ENCODE data around the gene MRPL42.

Gene MRPL42

GRCh38 chr12:93467351-93468007 is at the start of gene MRPL42:
Gene MRPL42 (plus strand): TSS chr12:93467514. CDS start chr12:93469286, 1,772 bp downstream.
- Histone ChIP-seq H3K4me3 (ENCODE audit: low read depth, low read length) (peak within 1 kb of the TSS; percentile 94), H3K36me3 (ENCODE audit: control insufficient read depth in 2 of 2, insufficient read depth in 1 of 2, low read length in 2 of 2) (peaks cover 22 to 30% of the 10 kb centered on the region in 2 experiments; a peak in 2 of 3 replicates), H3K9me3 (ENCODE audit: control insufficient read depth, insufficient read depth, low read depth, low read length) (no peaks in the 10 kb centered on the region), H3K27ac (ENCODE audit: extremely low read depth, low read depth, low read length) (peak within 1 kb of the TSS; percentile 79), H3K4me1 (ENCODE audit: control insufficient read depth, insufficient read depth, low read length) (no peaks in the 10 kb centered on the region)
- ChIA-PET POLR2A (interaction anchor here (0.6 to 1.6 kb wide), 7 partner anchors 9 to 968 kb away, joined by 3 to 7 read pairs (median 3); partner anchors contain the start of gene UBE2N), CTCF (interaction anchor here (0.5 to 1.5 kb wide), 12 partner anchors 9 to 1069 kb away, joined by 3 to 10 read pairs (median 4); no protein-coding TSS in a partner anchor)
- TF ChIP-seq CTCF (tag by site-specific recombination; IDR thresholded peaks at IDR 0.05): peak; percentile 99
- TF ChIP-seq YY1 (tag by site-specific recombination; IDR thresholded peaks at IDR 0.05): peak; percentile 90
- TF ChIP-seq ATF2 (tag by site-specific recombination; IDR thresholded peaks at IDR 0.05; ENCODE audit: low read depth): no peak
- no peak for TF ChIP-seq TRIM28 (IDR thresholded peaks at IDR 0.05; ENCODE audit: borderline replicate concordance, low read length)
- peak; percentile 32; the same call in 1 of the 2 replicates for TF ChIP-seq ZNF518A (tag by site-specific recombination; conservative IDR thresholded peaks at IDR 0.05; ENCODE audit: low read depth)
- peak; percentile 20; the same call in 1 of the 2 replicates for TF ChIP-seq ZNF423 (tag by site-specific recombination; IDR thresholded peaks at IDR 0.05)
- peak; percentile 32; the same call in 1 of the 2 replicates for TF ChIP-seq SCRT2 (tag by site-specific recombination; IDR thresholded peaks at IDR 0.05)
- peak; percentile 51 for TF ChIP-seq PRDM10 (tag by site-specific recombination; IDR thresholded peaks at IDR 0.05)
- TF ChIP-seq REST (tag by site-specific recombination; IDR thresholded peaks at IDR 0.05): peak; percentile 50; the same call in 1 of the 2 replicates
- TF ChIP-seq ZBTB26 (tag by site-specific recombination; optimal IDR thresholded peaks at IDR 0.05): peak; percentile 73
- no peak for TF ChIP-seq ZNF701 (tag by site-specific recombination; IDR thresholded peaks at IDR 0.05)
- TF ChIP-seq ZNF660 (tag by site-specific recombination; IDR thresholded peaks at IDR 0.05): peak; percentile 90
- TF ChIP-seq ZNF2 (tag by site-specific recombination; IDR thresholded peaks at IDR 0.05): peak; percentile 95
- TF ChIP-seq ZBTB44 (tag by site-specific recombination; IDR thresholded peaks at IDR 0.05): no peak
